HG03520 (cell line): ENCODE measurements around the gene OR5B17.
"Not testable (repeated sequence)": the region's sequence is repeated elsewhere in the genome, so short reads cannot be mapped to it uniquely, and the experiment has no call there.

Experiments used
- ATAC-seq: cut with Tn5 transposase; IDR thresholded peaks from one replicate; pipeline ENCODE4 v1.9.1; 2021; ENCODE audit warnings: mild to moderate bottlenecking, moderate library complexity; ENCODE audit not compliant: unreplicated experiment

The OR5B17 gene

DNA sequence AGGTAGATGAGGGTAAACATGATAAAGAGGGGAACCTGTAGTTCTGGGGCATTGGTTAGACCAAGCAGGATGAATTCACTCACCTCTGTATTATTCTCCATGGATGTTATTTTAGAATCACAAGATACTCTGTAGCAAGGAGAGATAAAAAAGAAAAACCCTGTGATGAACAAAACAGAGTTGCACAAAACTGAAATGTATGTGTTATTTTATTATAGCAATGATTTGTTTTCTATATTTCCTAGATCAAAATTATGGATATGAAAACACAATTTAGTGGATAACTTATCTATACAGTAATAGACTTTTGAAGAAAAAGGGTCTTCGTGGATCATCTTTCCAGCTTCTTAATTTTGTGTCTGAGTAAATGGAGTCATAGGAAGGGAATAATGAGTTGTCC lies at the start of gene OR5B17:
TSS of gene OR5B17 (minus strand) at position 101 of the 400 bp plus-strand sequence. CDS start at position 101, 0 bp downstream.
- ATAC-seq, result no peak

DNA sequence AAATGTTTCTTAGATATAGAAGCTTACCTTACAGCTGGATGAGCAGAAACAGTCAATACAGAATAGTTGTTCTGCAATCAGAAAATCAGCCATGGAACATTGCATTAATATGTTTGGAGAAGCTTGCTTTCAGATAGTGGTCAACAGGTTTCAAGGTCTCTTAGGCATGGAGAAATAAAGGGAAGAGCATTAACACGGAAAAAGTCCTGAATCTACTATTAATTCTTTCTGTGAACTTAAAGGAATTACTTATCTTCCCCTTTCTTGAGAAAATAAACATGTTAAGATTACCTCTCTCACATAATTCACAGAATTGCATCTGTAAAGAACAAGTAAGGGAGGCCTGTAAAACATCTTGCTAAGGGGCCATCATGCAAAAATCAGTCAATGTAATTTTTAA lies 47.9 kb upstream of the OR5B17 start, which contains the start of gene OR5B3:
TSS of gene OR5B3 (minus strand) at position 101 of the 400 bp plus-strand sequence. CDS start 3,465 bp downstream, outside the sequence.
- ATAC-seq, result no peak

DNA sequence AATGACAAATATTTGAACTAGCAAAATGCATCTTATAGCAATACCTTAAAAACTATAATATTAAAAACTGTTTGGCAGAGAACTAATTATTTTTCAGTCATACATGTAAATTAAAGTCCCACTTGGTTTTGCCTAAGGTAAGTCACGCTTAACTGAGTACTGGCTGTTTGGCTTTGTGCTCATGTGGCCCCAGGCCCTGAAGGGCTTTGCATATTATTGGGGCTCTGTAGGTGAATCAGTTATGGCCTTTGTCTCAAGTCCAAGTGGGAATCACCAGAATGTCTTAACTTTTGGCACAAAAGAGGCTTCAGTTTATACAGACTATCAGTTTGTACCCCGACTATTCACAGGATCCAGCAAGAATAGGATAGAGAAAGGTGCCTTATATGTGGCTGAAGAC lies 40.8 kb upstream of the OR5B17 start:
- not testable (repeated sequence) for ATAC-seq

DNA sequence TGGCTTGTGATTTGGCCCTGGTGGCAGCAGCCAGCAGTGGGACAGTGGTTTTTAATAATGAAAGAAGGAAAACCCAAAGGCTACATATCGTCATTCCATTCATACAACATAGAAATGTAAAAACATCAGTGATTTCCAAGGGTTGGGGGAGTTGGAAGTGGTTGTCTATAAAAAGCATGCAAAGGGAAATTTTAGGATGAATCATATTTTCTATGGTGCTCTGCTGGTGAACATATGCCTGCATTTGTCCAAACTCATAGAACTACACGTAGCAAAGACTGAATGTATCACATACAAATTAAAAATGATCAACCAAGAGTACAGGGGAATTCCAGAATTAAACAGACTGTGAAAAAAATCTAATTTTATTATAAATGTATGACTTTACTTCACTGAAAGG lies 36.7 kb upstream of the OR5B17 start:
- no peak for ATAC-seq

DNA sequence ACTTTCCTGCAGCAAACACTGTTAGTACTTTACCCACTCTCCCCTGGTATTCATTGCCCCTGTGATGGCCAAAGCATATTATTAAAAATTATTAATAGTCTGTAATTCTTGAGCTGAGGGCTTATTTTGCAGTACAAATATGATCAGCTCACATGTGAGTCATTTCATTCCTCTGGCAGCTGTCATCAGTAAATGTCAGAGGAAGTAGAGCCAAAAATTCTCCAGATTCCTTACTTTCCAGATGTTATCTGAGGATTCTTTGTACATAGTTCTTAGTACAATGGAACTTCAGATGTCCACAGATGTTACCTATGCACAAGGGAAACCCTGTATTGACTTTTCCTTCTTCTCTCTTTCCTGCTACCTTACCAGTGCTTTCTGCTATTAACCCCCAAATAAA lies 35.3 kb upstream of the OR5B17 start:
- no peak for ATAC-seq

DNA sequence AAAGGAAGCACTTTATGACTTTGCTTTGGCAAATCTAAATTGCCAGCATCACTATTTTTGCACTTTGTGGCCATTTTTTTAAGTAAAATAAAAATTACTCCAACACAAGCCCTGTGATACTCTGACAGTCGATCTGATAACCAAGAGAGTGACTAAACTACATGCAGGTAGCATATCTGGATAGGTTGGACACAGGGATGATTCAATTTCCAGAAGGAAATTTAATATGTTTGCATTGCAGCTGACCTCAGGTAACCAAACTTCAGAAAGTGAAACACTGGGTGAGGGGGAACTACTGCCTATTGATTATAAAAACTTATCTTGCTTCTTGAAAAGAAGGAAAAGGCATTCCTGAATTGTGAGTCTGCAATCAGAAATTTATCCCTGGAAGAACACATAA lies 33.9 kb upstream of the OR5B17 start:
- no peak for ATAC-seq

DNA sequence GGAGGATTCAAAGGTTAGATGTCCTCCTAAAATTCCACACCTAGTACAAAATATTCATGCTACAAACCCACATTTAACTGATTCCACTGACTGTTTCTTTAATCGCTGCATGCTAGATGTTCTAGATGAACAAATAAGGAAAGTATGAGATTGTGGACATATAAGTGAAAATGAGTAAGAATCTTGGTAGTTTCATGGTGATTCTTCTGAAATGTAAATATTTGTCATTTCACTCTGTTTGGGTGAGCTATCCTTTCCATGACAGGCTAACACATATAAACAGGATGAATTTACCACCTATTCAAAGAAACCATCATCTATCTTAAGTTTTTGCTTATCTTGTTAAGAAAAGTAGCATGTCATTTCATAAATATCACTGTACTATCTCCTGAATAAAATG lies 33.0 kb upstream of the OR5B17 start:
- no peak for ATAC-seq

DNA sequence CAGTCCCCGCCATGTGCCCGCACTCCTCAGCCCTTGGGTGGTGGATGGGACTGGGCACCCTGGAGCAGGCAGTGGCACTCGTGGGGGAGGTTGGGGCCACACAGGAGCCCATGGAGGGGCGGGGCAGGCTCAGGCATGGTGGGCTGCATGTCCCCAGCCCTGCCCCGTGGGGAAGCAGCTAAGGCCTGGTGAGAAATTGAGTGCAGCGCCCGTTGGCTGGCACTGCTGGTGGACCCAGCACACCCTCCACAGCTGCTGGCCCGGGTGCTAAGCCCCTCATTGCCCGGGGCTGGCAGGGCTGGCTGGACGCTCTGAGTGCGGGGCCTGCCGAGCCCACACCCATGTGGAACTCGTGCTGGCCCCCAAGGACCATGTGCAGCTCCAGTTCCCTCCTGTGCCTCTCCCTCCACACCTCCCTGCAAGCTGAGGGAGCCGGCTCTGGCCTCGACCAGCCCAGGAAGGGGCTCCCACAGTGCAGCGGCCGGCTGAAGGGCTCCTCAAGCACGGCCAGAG lies 31.7 kb upstream of the OR5B17 start:
- no peak for ATAC-seq

DNA sequence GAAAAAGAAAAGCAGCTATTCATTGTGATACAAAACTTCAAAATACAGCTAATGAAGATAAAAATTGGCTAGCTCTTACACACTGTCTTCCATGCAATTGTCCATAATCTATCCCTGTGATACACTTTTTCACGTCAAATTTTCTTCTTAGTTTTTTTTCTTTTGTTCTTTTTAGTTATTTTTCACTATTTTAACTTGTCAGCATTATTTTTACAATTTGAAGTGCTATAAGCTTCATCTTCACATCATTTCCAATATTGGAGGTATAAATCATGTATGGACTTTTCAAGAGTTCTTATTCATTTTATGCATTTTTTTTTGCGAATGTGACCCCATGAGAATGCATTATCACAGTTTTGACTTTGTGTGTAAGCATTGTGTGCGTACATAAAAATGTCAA lies 4.1 kb downstream of the OR5B17 start:
- no peak for ATAC-seq

DNA sequence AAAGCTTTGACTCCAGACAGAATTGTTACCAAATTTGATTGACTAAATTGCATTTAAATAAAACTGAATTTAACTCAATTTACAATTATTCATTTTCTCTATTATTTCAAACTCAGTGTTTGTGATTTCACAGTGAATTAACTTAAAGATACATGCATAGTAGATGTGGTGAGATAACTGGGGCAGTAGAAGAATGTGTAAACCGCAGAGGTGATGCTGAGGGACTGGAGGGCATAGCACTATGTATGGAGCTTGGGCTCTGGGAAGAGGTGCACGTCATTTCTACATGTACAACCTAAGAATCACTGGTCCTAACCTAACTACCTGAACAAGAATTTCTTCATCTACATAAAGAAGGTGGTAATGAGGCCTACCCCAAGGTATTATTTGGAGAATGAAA lies 13.7 kb downstream of the OR5B17 start:
- ATAC-seq, result no peak

DNA sequence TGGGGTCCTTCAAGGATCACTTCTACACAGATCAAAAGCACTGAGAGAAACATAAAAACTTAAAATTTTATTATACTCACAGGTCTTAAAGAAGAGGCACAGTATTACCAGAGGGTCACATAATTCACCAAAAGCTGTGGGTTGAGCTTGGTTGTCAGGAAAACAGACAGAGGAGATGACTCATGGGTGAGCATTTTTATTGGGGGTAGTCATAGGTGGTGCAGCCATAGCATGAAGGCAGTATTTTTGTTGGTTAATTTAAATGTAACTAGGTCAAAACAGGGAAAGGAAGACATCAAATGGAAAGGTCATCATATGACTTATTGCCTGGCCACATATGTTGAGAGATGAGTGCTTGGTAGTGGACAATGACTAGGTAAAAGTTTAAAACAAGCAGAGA lies 24.2 kb downstream of the OR5B17 start:
- ATAC-seq, result no peak

DNA sequence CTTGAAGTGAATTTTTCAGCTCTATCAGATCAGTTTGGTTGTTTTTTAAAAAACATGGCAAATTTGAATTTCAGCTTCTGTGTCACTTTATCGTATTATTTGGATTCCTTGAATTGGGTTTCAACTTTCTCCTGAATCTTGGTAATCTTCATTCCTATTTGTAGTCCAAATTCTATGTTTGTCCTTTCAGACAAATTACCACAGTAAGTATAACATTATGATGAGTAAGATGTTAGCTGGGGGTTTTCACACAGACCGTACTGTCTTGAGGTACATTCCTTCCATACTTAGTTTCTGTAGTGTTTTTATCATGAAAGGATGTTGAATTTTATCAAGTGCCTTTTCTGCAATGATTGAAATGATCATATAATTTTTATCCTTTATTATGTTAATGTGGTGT lies 28.0 kb downstream of the OR5B17 start:
- ATAC-seq, result no peak

DNA sequence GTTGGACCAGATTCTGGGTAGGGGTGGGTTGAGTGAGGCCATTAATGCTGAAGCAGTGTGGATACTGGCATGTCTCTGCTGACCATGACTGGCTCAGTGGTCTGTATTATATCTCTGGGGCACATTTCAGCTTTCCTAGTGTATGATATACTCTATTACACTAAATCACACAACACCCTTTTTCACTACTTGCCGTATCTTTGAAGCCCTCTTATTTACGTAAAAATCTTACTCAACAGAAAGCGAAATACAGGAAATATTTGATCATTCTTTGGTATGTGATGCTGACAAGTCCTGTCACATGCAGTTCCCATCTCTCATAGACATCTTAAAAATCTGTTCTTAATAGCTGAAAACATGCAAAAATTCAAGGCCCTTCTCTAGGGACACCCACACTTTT lies 40.3 kb downstream of the OR5B17 start:
- ATAC-seq, result no peak

DNA sequence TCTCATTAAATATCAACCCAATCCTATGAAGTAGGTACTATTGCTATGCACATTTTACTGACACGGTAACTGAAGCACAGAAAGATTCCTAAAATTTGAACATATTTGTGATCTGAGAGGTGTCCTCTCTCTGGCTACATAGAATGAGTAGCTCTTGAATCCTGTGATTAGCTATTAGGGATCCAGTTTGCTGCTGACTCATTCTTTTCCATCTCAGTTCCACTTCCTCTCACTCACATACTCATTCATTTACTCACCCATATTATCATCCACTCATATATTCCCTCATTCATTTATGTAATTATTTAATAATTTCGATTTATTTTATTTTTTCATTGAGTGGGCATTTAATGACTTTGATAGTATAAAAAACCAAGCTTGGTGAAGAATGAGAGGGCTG lies 42.7 kb downstream of the OR5B17 start:
- no peak for ATAC-seq
